GM21619 (cell line): ENCODE measurements around the gene NPPA.

Experiments
- ATAC-seq: cut with Tn5 transposase; IDR thresholded peaks from one replicate; pipeline ENCODE4 v1.9.1; 2021; ENCODE audit not compliant: unreplicated experiment

NPPA gene

DNA sequence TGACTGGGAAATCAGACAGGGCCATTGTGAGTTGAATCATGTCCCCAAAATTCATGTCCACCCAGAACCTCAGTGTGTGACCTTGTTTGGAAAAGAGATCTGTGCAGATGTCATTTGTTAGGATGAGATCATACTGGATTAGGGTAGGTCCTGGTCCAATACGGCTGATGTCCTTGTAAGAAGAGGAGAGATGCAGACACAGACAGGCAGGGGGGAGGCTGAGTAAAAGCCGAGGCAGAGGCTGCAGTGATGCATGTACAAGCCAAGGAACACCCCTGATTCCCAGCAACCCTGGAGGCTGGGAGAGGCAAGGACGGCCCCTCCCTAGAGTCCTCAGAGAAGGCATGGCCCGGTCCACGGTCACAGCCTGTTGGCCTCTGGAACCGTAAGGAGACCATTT, 27.0 kb upstream of the NPPA start:
- ATAC-seq: no peak

- no peak for ATAC-seq
These were observed 26.6 kb upstream of the NPPA start for GRCh38 chr1:11874258-11874562.

DNA sequence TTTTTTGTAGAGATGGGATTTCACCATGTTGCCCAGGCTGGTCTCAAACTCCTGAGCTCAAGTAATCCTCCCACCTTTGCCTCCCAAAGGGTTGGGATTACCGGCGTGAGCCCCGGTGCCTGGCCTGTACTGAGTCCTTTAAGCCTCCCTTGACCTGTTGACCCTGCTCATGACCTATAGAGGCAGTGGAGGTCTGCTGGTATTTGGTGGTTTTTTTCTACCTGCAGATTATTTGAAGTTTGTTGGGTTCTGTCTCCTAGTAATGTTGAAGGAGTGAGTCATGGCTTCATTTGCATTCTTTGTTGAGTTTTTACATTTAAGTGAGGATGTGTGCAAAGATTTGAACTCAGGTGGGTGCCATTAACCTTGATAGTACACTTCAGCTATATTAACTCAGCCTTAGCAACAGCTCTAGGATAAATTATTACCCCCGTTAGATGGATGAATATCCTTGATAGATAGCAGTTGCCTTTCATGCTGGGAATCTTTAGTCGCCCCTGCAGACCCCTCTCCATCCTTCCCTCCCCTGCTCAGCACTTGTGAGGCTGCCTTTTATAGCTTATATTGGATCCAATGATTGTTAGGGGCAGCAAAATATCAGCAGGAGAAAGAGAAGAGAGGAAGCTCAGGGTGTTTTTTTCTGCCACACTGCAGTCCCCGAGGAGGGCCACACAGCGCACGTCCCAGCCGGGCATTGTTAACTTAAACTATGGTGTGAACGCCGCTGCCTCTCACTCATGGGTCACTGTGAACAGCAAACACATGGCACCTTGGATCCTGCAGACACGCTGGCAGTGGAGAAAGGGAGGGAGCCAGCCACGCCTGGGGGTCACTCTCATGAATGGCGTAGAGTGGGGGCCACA, 26.0 kb upstream of the NPPA start:
- ATAC-seq: no peak

GRCh38 chr1:11872545-11872944, 25.0 kb upstream of the NPPA start:
- ATAC-seq: no peak

GRCh38 chr1:11869650-11870207, 22.1 kb upstream of the NPPA start:
- ATAC-seq: no peak

GRCh38 chr1:11869104-11869503, 21.5 kb upstream of the NPPA start:
- ATAC-seq: no peak

GRCh38 chr1:11868331-11868980, 20.9 kb upstream of the NPPA start:
- ATAC-seq: no peak

DNA sequence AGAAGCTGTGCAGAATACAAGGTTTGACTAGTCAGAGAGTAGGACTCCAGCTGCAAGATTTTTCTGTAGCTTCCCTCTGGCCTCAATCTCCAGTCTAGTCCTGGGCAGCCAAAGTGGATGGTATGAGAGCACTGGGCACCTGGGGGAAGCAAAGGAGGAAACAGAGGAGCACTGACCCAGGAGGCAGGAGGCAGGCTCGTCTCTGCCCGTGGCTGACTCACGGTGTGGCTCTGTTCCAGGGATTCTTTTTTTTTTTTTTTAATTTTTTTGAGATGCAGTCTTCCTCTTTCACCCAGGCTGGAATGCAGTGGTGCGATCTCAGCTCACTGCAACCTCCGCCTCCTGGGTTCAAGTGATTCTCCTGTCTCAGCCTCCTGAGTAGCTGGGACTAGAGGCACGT, 15.3 kb upstream of the NPPA start:
- no peak for ATAC-seq

DNA sequence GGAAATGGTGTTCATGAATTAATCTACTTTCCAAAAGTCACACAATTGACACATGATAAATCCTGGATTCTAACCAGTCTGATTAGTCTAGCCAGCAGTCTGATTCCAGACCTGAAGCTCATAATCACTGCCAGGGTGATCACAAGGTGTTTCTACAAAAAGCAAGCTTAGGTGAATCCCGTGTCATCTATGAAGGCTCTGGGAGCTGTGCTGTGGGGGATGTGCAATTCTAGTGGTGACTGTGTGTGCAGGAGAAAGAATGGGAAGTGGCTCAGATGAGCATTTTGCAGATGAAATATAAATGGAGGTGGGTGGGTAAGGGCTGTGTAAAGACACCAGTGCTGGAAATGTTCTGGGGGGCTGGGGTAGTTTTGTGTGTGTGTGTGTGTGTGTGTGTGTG, 13.0 kb upstream of the NPPA start:
- no peak for ATAC-seq

GRCh38 chr1:11860083-11860482, 12.5 kb upstream of the NPPA start:
- no peak for ATAC-seq

DNA sequence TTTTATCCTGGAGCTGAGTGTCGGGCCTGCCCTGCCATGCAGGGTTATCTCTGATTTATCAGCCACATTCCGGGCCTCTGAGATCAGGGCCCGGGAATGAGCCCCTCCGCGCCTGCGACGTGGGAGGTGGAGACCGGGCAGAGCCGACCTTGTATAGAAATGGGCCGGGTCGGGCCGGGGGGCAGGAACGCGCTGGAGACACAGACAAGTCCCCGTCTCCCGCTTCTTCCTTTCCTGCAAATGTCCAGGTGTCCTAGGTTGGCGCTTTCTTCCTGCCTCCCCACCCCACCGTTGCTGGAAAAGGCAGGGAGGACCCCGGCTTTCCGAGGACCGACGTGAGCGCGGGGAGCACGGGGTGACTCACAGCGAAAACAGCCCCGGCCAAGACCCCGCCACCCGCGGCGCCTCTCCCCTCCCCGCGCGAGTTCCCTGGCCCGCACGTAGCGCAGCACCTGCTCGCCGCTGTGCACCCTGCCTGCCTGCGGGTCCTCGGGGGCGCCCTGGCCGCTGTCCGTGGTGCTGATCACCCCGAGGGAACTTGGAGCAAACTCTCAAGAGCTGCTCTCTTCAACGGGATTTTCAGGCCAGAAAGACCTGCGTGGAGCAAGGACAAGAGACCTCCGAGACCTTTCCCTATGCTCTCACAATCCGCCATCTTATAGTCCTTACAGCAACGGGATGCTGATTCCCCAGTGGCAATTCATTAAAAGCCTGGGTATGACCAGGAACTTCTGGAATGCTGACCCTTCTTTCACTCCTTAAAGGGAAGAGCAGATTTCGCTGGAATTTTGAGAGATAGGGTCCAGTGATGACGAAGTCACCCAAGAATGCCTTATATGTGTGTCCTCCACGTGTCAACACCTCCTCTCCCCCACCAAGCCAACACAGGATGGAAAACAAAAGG, 11.6 kb upstream of the NPPA start:
- no peak for ATAC-seq

DNA sequence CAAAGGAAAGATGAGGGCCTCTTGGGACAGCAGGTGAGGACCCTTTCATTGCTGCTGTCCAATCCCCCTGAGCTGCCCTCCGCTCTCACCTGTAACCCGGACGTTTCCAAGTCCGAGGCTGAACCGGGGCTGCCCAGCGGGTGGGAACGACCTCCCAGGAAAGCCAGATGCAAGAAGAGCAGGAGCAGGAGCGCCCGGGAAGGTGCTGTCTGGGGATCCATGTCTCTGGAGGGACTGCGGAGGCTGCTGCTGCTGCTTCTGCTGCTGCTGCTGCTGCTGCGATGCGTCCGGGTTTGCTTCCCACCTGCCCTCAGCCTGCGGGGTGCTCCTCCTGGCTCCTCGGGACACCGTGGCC, 11.0 kb upstream of the NPPA start, which contains the start of gene NPPB:
NPPB (minus strand) TSS at position 333 of the 355 bp plus-strand sequence; CDS start at position 221, 112 bp downstream.
- ATAC-seq: no peak

DNA sequence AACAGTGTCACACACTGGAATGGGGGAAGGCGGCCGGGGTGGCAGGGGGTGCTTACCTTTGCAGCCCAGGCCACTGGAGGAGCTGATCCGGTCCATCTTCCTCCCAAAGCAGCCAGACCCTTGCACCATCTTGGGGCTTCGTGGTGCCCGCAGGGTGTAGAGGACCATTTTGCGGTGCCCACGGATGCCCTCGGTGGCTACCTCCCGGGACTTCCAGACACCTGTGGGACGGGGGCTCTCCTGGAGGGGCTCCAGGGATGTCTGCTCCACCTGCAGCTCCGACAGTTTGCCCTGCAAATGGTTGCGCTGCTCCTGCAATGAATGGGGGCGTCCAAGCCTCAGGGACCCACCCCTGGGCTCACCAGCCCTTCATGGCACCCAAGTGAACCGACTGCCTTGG, 10.6 kb upstream of the NPPA start:
- no peak for ATAC-seq

- ATAC-seq: no peak
These were observed 9.7 kb upstream of the NPPA start for GRCh38 chr1:11857164-11857851.

GRCh38 chr1:11856698-11857097, 9.1 kb upstream of the NPPA start:
- ATAC-seq: no peak

- ATAC-seq: no peak
These were observed 7.8 kb upstream of the NPPA start for GRCh38 chr1:11855430-11855829.

DNA sequence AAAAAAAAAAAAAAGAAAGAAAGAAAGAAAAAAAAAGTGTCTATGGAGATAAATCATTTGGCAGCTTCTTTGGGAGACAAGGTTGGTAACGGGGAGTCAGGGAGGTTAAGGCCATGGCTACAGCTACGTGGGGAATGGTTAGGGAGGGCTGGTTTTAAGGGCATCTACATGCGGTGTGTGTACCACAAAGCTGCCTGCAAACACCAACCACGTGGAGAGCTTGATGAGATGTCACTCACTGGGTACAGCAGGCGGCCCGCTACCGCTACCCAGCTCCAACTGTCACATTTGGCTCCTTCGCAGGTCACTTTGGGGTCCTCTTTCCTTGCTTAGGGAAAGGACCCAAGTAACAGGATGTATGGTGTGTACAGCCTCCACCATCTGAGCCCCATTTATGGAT, 6.9 kb upstream of the NPPA start:
- no peak for ATAC-seq

GRCh38 chr1:11851180-11851579, 3.6 kb upstream of the NPPA start:
- no peak for ATAC-seq

- ATAC-seq: no peak
These were observed 2.6 kb upstream of the NPPA start for GRCh38 chr1:11850156-11850555.

- ATAC-seq: no peak
These were observed 754 bp upstream of the NPPA start for GRCh38 chr1:11848373-11848700.
